Neuronal stem cell (in vitro differentiated cells): ENCODE data around the gene OAS3.
"Not testable (repeated sequence)": the region's sequence is repeated elsewhere in the genome, so short reads cannot be mapped to it uniquely, and the experiment has no call there.

Experiments
- DNase-seq: peaks from one replicate; pipeline ENCODE4 v3.0.0-alpha.2; 2013; ENCODE audit warnings: low spot score
- H2AFZ ChIP-seq: one replicate; pipeline ENCODE4 v1.6.1; 2013; ENCODE audit warnings: mild to moderate bottlenecking, low read length, inconsistent platforms
- H2AK5ac ChIP-seq: 2 replicates; pipeline ENCODE4 v1.6.1; 2013; ENCODE audit warnings: low read depth, mild to moderate bottlenecking, inconsistent platforms, low read length, moderate library complexity, mixed read lengths
- H2BK120ac ChIP-seq: 2 replicates; pipeline ENCODE4 v1.6.1; 2013; ENCODE audit warnings: low read depth, mild to moderate bottlenecking, inconsistent platforms, low read length, moderate library complexity, mixed read lengths
- H2BK12ac ChIP-seq: one replicate; pipeline ENCODE4 v1.6.1; 2013; ENCODE audit warnings: low read length, inconsistent platforms
- H2BK15ac ChIP-seq: 2 replicates; pipeline ENCODE4 v1.6.1; 2013; ENCODE audit warnings: mild to moderate bottlenecking, low read length, inconsistent platforms, mixed read lengths
- H2BK5ac ChIP-seq: one replicate; pipeline ENCODE4 v1.6.1; 2013; ENCODE audit warnings: inconsistent platforms, mild to moderate bottlenecking, low read length, moderate library complexity
- H3K14ac ChIP-seq: one replicate; pipeline ENCODE4 v1.6.1; 2013; ENCODE audit warnings: low read length, inconsistent platforms
- H3K18ac ChIP-seq: 2 replicates; pipeline ENCODE4 v1.6.1; 2013; ENCODE audit warnings: low read length, inconsistent platforms
- H3K23ac ChIP-seq: 2 replicates; pipeline ENCODE4 v1.6.1; 2013; ENCODE audit warnings: low read depth, mild to moderate bottlenecking, mixed read lengths, low read length, inconsistent platforms; ENCODE audit not compliant: poor library complexity
- H3K27ac ChIP-seq: replicated peaks from 3 replicates; pipeline ENCODE4 v1.5.1; 2013; ENCODE audit warnings: low read length, inconsistent platforms
- H3K27me3 ChIP-seq, 3 experiments: 2 replicates each; pipeline ENCODE4 v1.6.1; 2013; ENCODE audit warnings: low read length in 3 of 3, mild to moderate bottlenecking in 2 of 3, inconsistent platforms in 1 of 3, low read depth in 1 of 3, mixed read lengths in 1 of 3, moderate library complexity in 1 of 3; ENCODE audit not compliant: control insufficient read depth in 3 of 3, insufficient read depth in 3 of 3
- H3K36me3 ChIP-seq, 2 donors: replicated peaks in 1 of 2; 2 replicates each; pipeline ENCODE4 v1.6.1; 2013; ENCODE audit warnings: low read length in 2 of 2; ENCODE audit not compliant: control insufficient read depth in 2 of 2, insufficient read depth in 2 of 2
- H3K4ac ChIP-seq: 2 replicates; pipeline ENCODE4 v1.6.1; 2013; ENCODE audit warnings: inconsistent platforms, mild to moderate bottlenecking, low read length, moderate library complexity
- H3K4me1 ChIP-seq, 2 donors: 1 replicate in 1 of 2; 2 replicates in 1 of 2; pipeline ENCODE4 v1.6.1; 2013; ENCODE audit warnings: low read length in 2 of 2, low read depth in 1 of 2; ENCODE audit not compliant: control insufficient read depth in 2 of 2, insufficient read depth in 1 of 2
- H3K4me2 ChIP-seq: one replicate; pipeline ENCODE4 v1.6.1; 2013; ENCODE audit warnings: mild to moderate bottlenecking, low read length, inconsistent platforms; ENCODE audit not compliant: insufficient read depth, poor library complexity, severe bottlenecking
- H3K4me3 ChIP-seq, 2 donors: 2 replicates each; pipeline ENCODE4 v1.5.1; 2013; ENCODE audit warnings: low read length in 2 of 2, mild to moderate bottlenecking in 2 of 2, inconsistent platforms in 1 of 2, moderate library complexity in 1 of 2
- H3K79me1 ChIP-seq: one replicate; pipeline ENCODE4 v1.6.1; 2013; ENCODE audit warnings: low read depth, mild to moderate bottlenecking, inconsistent platforms, low read length, moderate library complexity
- H3K9ac ChIP-seq: one replicate; pipeline ENCODE4 v1.6.1; 2013; ENCODE audit warnings: mild to moderate bottlenecking, low read depth, low read length, inconsistent platforms; ENCODE audit not compliant: poor library complexity
- H3K9me3 ChIP-seq, 2 donors: replicated peaks in 1 of 2; 2 replicates each; pipeline versions ENCODE3 to v1.6.1; 2013; ENCODE audit warnings: low read length in 2 of 2, mild to moderate bottlenecking in 2 of 2, inconsistent platforms in 1 of 2, low read depth in 1 of 2, mixed read lengths in 1 of 2, moderate library complexity in 1 of 2; ENCODE audit not compliant: control insufficient read depth in 2 of 2, insufficient read depth in 1 of 2
- H4K8ac ChIP-seq: one replicate; pipeline ENCODE4 v1.6.1; 2013; ENCODE audit warnings: low read depth, mild to moderate bottlenecking, inconsistent platforms, low read length, moderate library complexity
- H4K91ac ChIP-seq: one replicate; pipeline ENCODE4 v1.6.1; 2013; ENCODE audit warnings: low read length, low read depth, mild to moderate bottlenecking, inconsistent platforms; ENCODE audit not compliant: poor library complexity
- WGBS, 2 donors: extraction: QIAGEN DNeasy Blood & Tissue Kit; methylation state at CpG; one replicate each; pipeline ENCODE4 v1.1.7; 2013; ENCODE audit warnings: missing lambda C conversion rate in 2 of 2, mixed read lengths in 1 of 2; ENCODE audit not compliant: insufficient read length in 2 of 2, insufficient replicate concordance in 1 of 2; ENCODE audit errors: extremely low coverage in 2 of 2; 5-methylcytosine and 5-hydroxymethylcytosine counted together

The OAS3 gene

DNA sequence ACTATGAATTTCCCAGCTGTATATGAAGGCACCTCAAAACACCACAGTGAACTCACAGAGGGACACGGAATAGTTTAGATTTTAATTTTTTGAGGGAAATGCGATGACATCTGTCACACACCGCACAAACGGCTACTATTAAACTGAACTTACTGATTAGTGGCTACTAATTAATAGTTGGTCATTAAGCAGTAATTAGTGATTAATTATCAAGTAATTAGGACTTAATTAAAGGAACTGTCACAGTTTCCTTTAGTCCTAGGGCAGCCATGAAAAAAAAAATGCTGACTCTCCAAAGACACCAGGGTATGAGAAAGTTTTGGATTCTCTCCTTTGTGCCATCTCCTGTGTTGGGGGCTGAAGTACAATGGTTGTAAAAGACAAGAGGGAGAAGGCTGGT lies 28.6 kb upstream of the OAS3 start:
- Histone ChIP-seq H4K8ac (no peak overlapping the region), H3K23ac (no peak overlapping the region)
- no CpG with 5 or more reads among the region's 4 CpGs for WGBS, 2 donors

DNA sequence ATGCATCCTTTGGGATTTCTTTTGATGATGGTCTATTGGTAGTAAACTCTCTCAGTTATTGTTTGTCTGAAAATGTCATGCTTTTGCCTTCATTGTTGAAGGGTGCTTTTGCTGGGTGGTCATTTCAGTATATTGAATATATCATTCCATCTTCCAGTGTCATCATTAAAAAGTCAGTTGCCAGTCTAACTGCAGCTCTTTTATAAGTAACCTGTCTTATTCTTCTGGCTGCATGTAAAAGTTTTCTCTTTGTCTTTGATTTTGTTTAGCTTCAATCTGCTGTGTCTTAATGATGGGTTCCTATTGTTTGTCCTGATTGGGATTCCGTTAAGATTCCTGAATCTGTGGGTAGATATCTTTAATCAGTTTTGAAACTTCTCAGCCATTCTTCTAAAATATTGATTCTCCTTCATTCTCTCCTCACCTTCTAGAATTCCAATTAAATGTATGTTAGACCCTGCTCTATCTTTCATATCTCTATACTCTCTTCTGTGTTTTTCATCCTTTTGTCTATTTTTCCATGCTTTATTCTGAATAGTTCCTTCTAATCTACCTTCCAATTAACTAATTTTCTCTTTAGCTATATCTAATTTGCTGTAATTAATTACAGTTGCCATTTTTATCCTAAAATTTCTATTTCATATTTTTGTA lies 25.1 kb upstream of the OAS3 start:
- DNase-seq: no peak
- H3K4me2 ChIP-seq: no peak overlapping the region
- no peak overlapping the region for H2AFZ ChIP-seq
- WGBS, 2 donors: no CpG with 5 or more reads among the region's 1 CpG
- no peak overlapping the region for H3K23ac ChIP-seq
- H3K36me3 ChIP-seq: no peaks in the 10 kb centered on the region
- H3K4ac ChIP-seq: no peak overlapping the region
- no peaks in the 10 kb centered on the region for H3K4me1 ChIP-seq
- no peak overlapping the region for H2BK5ac ChIP-seq
- H4K91ac ChIP-seq: no peak overlapping the region
- H3K18ac ChIP-seq: no peak overlapping the region
- no peak overlapping the region for H3K27ac ChIP-seq
- H3K9me3 ChIP-seq: peaks cover 0 to 11% of the 10 kb centered on the region in 2 donors
- H4K8ac ChIP-seq: no peak overlapping the region
- H2BK15ac ChIP-seq: no peak overlapping the region
- no peak overlapping the region for H3K14ac ChIP-seq
- no peak overlapping the region for H2BK120ac ChIP-seq
- no peak overlapping the region for H3K9ac ChIP-seq
- H2BK12ac ChIP-seq: no peak overlapping the region
- no peaks in the 10 kb centered on the region for H3K79me1 ChIP-seq
- H2AK5ac ChIP-seq: no peak overlapping the region
- no peak overlapping the region for H3K4me3 ChIP-seq
- H3K27me3 ChIP-seq: no peaks in the 10 kb centered on the region

More for the DNA sequence above, 28.6 kb upstream of the OAS3 start:
- Histone ChIP-seq H3K9me3 (peaks cover 0 to 11% of the 10 kb centered on the region in 2 donors), H3K27me3 (no peaks in the 10 kb centered on the region), H2BK120ac (no peak overlapping the region), H3K4me2 (no peak overlapping the region), H3K14ac (no peak overlapping the region), H3K4ac (no peak overlapping the region), H2BK12ac (no peak overlapping the region), H3K4me1 (peaks cover 0 to 3% of the 10 kb centered on the region in 2 donors), H2BK5ac (no peak overlapping the region), H3K9ac (no peak overlapping the region), H2AK5ac (no peak overlapping the region), H4K91ac (no peak overlapping the region), H2AFZ (no peak overlapping the region), H3K18ac (no peak overlapping the region), H3K79me1 (no peaks in the 10 kb centered on the region), H3K27ac (no peak overlapping the region), H3K4me3 (no peak overlapping the region), H2BK15ac (no peak overlapping the region), H3K36me3 (no peaks in the 10 kb centered on the region)
- no peak for DNase-seq

DNA sequence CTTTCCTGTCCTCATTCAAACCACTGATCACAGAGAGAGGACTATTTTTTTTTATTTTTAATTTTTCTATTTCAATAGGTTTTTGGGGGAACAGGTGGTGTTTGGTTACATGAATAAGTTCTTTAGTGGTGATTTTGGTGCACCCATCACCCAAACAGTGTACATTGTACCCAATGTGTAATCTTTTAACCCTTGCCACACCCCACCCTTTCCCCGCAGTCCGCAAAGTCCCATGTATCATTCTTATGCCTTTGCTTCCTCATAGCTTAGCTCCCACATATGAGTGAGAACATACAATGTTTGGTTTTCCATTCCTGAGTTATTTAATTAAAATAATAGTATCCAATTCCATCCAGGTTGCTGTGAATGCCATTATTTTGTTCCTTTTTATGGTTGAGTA lies 24.4 kb upstream of the OAS3 start:
- not testable (repeated sequence) for H2AK5ac ChIP-seq

DNA sequence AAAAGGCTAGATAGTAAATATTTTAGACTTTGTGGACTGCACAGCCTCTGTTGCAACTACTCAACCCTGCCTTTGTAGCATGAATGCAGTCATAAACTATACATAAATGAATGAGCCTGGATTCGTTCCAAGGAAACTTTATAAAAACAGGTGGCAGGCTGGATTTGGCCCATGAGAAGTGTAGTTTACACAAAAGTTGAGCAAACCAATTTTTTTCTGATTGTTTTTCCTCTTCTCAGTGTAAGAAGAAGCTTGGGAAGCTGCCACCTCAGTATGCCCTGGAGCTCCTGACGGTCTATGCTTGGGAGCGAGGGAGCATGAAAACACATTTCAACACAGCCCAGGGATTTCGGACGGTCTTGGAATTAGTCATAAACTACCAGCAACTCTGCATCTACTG lies 22.0 kb upstream of the OAS3 start:
- no CpG with 5 or more reads among the region's 5 CpGs for WGBS, 2 donors
- no peak overlapping the region for H4K8ac ChIP-seq
- DNase-seq: no peak

More for the DNA sequence above, 24.4 kb upstream of the OAS3 start:
- not testable (repeated sequence) for H2BK5ac ChIP-seq, DNase-seq, H3K27ac ChIP-seq, H2BK12ac ChIP-seq, H3K36me3 ChIP-seq, H4K8ac ChIP-seq, H3K4me1 ChIP-seq, H3K79me1 ChIP-seq, H3K4ac ChIP-seq, H3K18ac ChIP-seq, H3K4me3 ChIP-seq, H3K14ac ChIP-seq, H3K9ac ChIP-seq, H2BK120ac ChIP-seq, H3K4me2 ChIP-seq, H4K91ac ChIP-seq, H3K23ac ChIP-seq, H2AFZ ChIP-seq, H2BK15ac ChIP-seq, H3K27me3 ChIP-seq
- no CpG with 5 or more reads among the region's 2 CpGs for WGBS, 2 donors
- peaks cover 0 to 11% of the 10 kb centered on the region in 2 donors for H3K9me3 ChIP-seq

More for the DNA sequence above, 22.0 kb upstream of the OAS3 start:
- H2AK5ac ChIP-seq: no peak overlapping the region
- no peak overlapping the region for H3K23ac ChIP-seq
- no peak overlapping the region for H4K91ac ChIP-seq
- no peaks in the 10 kb centered on the region for H3K4me1 ChIP-seq
- no peak overlapping the region for H2BK120ac ChIP-seq
- no peak overlapping the region for H2AFZ ChIP-seq
- H2BK15ac ChIP-seq: no peak overlapping the region
- H3K4me3 ChIP-seq: no peak overlapping the region
- no peaks in the 10 kb centered on the region for H3K79me1 ChIP-seq
- no peaks in the 10 kb centered on the region for H3K27me3 ChIP-seq
- H3K9ac ChIP-seq: no peak overlapping the region
- no peak overlapping the region for H2BK12ac ChIP-seq
- no peak overlapping the region for H3K14ac ChIP-seq
- peaks cover 0 to 11% of the 10 kb centered on the region in 2 donors for H3K9me3 ChIP-seq
- no peak overlapping the region for H3K4me2 ChIP-seq
- no peak overlapping the region for H2BK5ac ChIP-seq
- H3K27ac ChIP-seq: no peak overlapping the region
- no peak overlapping the region for H3K18ac ChIP-seq
- no peaks in the 10 kb centered on the region for H3K36me3 ChIP-seq
- H3K4ac ChIP-seq: no peak overlapping the region
